Measurements from ENCODE around the gene ZFY.

ZFY gene

DNA sequence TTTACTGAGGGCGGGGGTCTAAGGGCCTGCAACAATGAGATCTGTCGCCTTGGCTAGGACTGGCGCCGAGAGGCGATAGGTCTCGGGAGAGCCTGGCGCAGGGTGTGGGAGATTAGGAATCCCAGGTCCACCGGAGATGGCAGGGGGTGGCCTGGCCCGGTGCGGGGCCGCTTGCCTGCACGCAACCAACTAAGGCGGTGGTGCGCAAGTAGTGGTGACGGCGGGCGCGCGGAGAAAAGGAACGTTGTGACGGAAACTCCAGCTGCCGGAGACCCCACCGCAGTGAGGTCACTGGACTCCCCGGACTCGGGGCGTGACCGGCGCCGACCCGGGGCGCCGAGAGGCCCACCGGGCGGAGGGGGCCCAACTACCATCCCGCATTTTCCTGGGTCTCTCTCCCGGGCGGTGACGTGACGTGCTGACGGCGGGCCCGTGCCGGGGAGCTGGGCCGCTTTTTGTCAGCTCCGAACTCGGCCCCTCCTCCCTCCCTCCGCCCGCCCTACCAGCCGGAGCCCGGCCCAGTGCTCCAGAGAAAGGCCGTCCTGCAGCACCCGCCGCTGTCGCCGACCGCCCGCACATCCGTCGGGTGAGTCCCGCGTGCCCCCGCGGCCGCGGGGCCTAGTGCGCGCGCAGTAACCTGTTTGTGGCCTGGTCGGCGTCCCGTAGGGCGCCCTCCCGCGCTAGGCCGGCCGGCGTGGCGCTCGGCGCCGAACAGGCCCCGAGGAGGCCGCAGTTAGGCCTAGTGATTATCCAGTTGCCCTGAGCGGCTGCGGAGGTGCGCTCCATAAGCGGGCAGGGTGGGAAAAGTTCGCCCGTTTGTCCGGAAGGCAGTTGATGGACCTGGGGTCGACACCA lies at the start of gene ZFY:
ZFY (plus strand) TSS at position 521 of the 855 bp plus-strand sequence. CDS start 18,556 bp downstream, outside the sequence.
- peak; percentile 47 for DNase-seq

DNA sequence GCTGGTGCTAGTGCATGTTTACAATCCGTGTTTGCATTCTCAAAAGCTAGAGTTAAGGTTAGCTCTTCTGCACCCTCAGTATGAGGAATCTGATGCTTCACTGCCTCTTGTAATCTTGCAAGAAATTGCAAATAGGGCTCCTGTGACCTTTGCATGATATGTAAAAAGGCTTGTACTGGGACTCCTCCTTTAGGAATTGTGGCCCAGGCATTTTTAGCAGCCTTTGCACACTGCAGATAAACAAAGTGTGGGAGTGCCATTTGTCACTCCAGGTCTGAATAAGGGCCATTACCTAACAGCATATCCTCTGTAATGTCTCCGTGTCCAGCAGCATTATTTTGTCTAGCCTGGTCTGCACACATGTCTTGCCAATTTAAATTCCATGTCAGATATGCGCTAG lies 49.3 kb upstream of the ZFY start:
- DNase-seq: no peak

GRCh38 chrY:2887386-2887785 lies 47.8 kb upstream of the ZFY start:
- DNase-seq: no peak

DNA sequence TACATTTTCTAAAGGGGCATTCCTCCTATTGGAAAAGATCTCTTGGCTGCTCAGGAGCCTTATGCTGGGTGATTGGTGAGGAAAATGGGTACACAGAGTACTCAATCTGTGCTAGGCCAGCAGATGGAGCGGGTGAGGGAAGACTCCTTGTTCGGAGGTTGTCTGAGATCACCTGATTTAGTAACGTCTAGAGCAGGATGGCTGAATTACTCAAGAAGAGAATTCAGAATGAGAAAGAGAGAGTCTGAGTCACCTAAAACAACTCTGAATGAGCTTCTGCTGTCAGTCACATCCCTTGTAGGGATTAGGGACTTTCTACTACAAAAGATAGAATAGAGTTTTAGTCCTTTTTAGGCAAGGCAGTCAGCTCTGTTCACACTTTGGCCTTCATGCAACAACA lies 47.2 kb upstream of the ZFY start:
- no peak for DNase-seq

GRCh38 chrY:2893471-2893870 lies 41.7 kb upstream of the ZFY start:
- no peak for DNase-seq

- DNase-seq: no peak
These were observed 39.1 kb upstream of the ZFY start for GRCh38 chrY:2896050-2896449.

DNA sequence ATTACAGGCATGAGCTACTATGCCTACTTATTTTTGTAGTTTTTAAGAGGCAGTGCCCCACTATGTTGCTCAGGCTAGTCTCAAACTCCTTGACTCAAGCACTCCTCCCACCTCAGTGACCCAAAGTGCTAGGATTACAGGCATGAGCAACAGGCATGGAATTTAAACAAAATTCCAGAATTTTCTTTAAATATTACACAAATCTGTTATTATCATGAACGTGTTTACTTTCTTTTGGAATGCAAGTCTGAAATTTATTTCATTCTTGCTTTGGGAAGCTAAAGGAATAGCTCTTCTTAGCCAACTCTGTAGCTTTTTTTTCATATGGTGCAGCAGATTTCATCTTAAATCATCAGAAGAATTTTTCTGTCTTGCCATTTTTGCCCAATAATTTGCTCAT lies 27.8 kb upstream of the ZFY start:
- no peak for DNase-seq

DNA sequence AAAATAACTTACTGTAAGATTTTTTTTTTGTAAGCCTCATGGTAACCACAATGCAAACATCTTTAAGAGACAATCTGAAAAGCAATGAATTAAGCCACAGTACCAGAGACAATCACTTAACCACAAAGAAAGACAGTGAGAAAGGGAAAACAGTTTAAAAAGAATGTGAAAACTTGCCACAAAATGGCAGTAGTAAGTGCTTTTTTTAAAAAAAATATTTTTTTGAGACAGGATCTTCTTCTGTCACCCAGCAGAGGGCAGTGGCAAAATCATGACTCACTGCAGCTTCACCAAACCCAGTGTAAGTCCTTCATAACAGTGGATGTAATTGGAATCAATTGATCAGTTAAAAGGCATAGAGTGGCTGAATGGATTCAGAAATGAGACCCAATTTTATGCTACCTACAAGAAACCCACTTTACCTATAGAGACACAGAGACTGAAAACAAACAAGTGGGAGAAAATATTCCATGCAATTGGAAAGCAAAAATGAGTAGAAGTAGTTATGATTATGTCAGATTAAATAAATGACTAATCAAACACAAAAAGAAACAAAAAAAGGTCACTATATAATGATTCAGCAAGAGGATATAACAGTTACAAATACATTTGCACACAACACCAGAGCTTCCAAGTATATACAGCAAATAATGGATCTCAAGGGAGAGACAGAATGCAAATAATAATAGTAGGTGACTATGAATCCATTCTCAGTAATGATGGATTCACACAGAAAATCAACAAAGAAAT lies 21.9 kb upstream of the ZFY start:
- DNase-seq: peak; percentile 12

DNA sequence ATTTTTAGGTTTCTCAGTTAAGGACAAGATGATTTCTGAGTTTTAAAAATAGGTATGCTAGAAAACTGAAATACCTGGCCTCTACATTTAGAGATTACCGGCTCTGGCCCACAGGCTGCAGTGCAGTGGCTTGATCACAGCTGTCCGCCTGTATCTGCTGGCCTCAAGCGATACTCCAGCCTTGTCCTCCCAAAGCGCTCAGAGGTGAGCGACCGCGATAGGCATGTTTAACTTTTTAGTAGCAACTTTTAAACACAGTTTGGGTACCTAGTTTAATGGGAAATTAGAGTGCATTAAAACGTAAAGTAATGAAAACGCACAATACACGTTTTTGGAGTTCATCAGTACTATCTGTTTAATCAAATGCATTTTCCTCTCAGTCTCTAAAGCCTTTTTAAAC lies 1.1 kb upstream of the ZFY start:
- DNase-seq: no peak

DNA sequence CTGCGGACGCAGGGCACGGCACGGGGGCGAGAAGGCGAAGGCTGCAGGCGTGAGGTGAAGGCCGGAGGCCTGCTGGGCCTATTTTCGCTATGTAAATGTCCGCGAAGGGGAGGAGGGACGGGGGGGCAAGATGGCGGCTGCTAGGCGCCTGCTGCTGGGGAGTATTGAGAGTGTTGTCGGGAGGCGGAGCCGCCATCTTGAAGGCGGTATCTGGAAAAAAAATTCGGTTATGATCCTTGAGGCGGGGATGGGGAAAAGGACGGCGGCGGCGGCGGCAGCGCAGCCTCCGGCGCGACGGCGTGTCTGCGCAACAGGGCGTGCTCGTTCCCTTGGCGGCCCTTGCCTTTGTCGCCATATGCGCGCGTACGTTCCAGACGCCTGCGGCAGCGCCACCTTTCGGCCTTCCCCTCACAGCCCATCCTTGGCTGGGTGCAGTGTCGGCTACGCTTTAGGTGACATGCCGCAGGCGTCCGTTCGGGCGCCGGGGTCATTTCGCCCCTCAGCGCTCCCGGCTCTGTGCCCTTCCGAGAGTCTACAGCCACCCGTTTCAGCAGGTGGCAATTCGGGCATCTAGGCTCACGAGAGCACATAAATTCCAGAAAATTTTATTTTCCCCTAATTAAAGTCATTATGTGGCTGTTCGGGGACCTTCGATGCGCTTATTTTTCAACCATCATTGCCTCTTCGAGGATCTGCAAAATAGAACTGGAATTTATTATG lies 695 bp downstream of the ZFY start:
- DNase-seq: peak; percentile 75

GRCh38 chrY:2936436-2936750 lies 1.2 kb downstream of the ZFY start:
- DNase-seq: no peak

DNA sequence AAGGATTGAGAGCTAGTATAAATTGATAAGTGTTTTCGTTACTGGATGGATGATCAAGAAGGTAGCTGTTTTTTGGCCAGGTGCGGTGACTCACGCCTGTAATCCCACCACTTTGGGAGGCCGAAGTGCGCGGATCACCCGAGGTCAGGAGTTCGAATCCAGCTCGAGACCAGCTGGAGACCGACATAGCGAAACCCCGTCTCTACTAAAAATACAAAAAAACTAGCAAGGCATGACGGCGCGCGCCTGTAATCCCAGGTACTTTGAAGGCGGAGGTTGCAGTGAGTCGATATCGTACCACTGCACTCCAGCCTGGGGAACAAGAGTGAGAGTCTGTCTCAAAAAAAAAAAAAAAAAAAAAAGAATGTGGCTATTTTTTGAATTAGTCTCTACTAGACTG lies 2.0 kb downstream of the ZFY start:
- DNase-seq: no peak

- peak; percentile 7 for DNase-seq
These were observed 14.5 kb downstream of the ZFY start for GRCh38 chrY:2949590-2950252.

DNA sequence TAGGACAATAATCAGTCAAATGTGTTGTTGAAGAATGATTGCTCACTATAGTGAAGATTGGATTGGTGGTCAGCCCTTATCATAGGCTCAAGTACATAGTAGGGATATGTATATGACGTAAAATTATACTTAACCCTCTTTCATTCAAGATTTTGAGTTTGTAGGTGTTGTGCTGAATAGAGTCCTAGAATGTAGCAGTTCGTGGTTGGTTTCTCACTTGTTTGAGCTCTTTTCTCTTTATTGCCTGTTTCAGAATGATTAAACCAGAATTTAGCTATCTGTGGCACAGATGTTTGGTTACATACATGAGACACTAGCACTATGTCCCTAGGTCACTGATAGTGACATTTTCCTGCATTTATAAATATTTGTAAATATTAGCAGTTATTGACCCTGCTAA lies 15.5 kb downstream of the ZFY start:
- DNase-seq: no peak

- DNase-seq: no peak
These were observed 17.7 kb downstream of the ZFY start for GRCh38 chrY:2952912-2953311.

DNA sequence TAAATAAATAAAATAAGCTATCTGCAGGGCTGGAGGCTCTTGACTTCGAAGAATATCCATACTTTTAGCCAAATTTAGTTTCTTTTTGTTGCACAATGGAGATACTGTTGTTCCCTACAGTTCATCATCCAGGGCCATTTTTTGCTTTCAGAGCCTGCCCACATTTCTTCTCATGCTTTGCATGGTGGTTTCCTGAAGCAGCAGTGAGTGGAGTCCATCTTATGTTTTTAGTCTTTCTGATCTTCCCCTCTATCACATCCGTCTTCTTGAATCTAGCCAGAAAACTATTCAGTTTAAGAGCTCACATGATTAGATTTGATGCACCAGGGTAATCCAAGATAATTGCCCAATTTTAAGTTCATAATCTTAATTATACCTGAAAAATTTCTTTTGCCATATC lies 19.6 kb downstream of the ZFY start:
- DNase-seq: no peak

DNA sequence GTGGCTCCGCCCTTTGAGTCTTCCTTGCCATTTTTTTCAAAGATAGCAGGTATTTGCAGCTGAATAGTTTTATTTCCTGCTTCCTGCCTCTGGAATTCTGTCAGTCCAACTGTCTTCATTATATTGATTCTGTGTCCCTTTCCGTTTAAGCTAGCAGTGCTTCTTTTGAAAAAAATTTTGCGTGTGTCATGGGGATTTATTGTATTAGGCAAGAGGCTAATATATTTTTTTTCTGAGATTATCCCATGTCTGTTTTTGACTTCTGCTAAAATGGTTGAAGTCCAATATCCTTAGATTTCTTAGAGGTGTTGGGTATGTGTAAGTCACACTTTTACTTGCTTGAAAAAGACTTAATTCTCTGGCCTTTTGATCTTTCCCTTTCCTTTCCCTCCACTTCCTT lies 20.4 kb downstream of the ZFY start:
- no peak for DNase-seq

- DNase-seq: no peak
These were observed 26.9 kb downstream of the ZFY start for GRCh38 chrY:2962061-2962460.

DNA sequence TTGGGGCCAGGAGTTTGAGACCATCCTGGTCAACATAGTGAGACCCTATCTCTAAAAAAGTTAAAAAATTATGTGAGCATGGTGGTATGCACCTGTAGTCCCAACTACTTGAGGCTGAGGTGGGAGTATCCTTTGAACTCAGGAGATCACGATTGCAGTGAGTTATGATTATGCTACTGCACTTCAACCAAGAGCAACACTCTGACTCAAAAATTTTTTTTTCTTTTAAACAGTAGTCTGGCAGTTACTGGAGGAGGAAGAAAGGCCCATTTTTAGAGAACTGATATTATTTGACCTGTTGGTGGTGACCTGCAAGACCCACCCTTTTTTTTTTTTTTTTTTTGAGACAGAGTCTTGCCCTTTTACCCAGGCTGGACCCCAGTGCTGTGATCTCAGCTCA lies 29.6 kb downstream of the ZFY start:
- DNase-seq: no peak

DNA sequence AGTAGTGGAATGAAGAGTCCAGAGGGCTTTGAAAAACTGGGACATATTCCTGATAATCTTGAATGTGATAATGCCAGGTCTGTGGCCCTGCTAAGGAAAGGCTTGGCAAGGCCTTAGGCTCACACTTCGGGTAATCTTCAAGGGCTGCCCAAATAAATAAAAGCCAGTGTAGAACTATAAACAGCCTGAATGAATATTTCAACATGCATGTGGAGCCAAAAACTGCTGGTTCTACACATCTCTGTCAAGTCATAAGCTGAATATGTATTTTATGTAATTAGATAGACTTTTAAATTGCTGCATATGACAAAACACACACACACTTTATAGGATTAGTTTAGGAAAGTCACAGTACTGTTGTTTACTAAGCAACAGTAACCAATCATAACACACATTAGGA lies 30.4 kb downstream of the ZFY start:
- no peak for DNase-seq

- no peak for DNase-seq
These were observed 34.4 kb downstream of the ZFY start for GRCh38 chrY:2969561-2969960.

DNA sequence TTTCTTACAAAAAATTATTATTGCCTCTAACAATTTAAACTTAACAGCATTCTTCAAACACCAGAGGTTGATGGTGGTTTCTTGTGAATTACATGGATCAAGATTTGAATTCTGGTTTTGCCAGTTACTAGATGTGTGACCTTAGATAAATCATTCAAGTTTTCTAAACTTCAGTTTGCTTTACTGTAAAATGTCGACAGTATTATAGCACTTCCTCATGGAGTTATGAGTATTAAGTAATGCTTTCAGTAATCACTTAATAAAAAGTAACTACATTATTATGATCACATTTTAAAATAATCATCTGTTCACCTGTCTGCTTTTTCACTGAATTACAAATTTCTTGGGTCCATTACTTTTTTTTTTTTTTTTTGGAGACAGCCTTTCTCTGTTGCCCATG lies 37.5 kb downstream of the ZFY start:
- DNase-seq: no peak

GRCh38 chrY:2973110-2973751 lies 38.0 kb downstream of the ZFY start:
- DNase-seq: no peak

Measured in activated CD4-positive, alpha-beta T cell treated with anti-CD3 and anti-CD28 coated beads for 1 hour (primary cell).